Renal cortex interstitium (tissue), 11 donors: ENCODE measurements around the gene GIT2. TPM values are rescaled to one million over a fixed set of nuclear protein-coding genes. Genes with fewer than 3 reads are reported as not detected.
"Not testable (repeated sequence)": the region's sequence is repeated elsewhere in the genome, so short reads cannot be mapped to it uniquely, and the experiment has no call there.

Experiments
- DNase-seq, 11 donors: peaks; one replicate each; pipeline ENCODE4 v3.0.0-alpha.2; 2013; ENCODE audit warnings: low read depth in 9 of 11, low spot score in 4 of 11; ENCODE audit errors: extremely low read depth in 1 of 11
- polyA plus RNA-seq, 3 donors: library from polyadenylated mRNA; unstranded; fragments of 120-200 nt; gene quantifications; one replicate each; pipeline ENCODE4 v1.2.1, GENCODE V29; 2013; ENCODE audit not compliant: insufficient read length in 3 of 3

Gene GIT2
- polyA plus RNA-seq, 3 donors: 33.6 to 48.9 (median 34.4) TPM

DNA sequence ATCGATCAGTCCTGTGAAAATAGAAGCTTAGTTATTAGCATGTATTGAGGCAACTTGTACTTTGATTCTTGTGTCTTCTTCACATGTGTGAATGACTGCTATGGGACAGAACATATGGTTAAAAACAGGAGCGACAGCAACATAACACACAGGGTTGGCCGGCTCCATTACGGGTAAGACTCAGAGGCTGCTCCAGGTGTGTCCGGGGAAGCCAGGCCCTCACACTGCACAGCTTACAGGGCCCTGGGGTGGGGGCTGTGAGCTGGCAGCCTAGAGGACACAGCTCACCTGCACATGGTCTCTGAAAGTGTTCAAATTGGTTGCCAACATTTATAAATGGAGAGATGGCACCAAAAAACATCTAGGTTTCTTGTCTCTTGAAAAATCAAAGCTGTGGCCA, 65.0 kb downstream of the GIT2 start:
- DNase-seq: no peak

DNA sequence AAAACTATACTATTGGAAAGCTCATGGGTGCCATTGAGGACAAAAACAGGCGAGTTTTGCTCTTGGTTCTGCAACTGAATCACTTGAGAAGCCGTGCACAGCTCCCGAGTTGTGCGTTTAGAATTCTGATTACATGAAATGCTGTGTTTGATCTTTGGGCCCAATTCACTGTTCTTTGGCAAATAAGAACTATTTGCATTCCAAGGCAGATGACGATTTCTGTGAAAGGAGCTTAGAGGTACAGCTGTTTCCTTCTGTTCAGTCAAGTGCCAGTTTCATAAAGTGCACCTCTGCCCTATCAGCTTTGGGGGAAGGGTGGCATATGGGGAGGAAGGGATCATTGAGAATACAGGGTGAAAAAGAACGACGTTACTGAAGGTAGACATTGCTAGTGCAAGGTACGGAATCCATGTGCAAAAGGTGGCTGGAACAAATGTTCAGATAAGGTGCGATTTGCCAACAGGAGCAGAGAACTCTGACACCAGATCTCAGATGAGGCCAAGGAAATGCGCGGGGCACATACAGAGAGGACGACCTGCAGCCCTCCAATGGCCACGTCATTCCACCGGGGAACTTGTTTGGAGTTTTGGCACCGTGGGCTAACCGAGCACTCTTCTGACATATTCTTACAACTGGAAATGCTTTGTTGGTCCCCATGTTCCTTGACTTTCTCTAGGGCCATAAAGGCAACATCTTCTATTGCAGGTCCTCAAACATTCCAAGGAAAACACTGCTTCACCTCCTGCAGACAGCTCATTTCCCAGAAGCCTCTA, 66.0 kb downstream of the GIT2 start:
- DNase-seq: no peak

DNA sequence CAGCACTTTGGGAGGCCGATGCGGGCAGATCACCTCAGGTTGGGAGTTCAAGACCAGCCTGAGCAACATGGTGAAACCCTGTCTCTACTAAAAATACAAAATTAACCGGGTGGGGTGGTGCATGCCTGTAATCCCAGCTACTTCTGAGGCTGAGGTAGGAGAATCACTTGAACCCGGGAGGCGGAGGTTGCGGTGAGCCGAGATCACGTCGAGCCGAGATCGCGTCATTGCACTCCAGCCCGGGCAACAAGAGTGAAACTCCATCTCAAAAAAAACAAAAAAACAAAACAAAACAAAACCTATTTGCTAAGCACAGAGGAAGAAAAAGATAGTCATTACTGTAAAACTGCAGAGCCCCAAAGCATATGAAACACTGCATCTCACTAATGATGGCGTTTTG, 66.8 kb downstream of the GIT2 start:
- DNase-seq: not testable (repeated sequence)

DNA sequence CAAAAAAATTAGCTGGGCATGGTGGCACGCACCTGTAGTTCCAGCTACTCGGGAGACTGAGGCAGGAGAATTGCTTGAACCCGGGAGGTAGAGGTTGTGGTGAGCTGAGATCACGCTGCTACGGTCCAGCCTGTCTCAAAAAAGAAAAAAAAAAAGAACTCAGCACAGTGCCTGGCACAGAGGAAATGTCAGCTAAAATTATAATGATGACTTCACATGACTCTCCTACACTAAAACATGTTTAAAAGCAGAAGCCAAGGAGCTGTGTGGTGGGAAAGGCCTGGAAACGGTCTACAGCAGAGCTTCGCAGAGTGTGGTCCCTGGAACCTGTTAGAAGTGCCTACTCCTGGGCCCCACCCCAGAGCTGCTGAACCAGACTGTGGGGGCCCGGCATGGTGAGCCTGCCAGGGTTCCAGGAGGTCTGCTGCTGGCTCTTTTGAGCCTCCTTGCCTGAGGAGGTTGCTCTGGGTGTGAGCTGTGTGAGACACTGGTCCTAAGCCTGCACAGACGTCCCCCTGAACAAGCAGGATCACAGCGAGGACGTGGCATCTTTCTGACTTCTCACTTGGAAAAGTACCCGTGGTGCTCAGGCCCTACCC, 68.0 kb downstream of the GIT2 start:
- DNase-seq: no peak

DNA sequence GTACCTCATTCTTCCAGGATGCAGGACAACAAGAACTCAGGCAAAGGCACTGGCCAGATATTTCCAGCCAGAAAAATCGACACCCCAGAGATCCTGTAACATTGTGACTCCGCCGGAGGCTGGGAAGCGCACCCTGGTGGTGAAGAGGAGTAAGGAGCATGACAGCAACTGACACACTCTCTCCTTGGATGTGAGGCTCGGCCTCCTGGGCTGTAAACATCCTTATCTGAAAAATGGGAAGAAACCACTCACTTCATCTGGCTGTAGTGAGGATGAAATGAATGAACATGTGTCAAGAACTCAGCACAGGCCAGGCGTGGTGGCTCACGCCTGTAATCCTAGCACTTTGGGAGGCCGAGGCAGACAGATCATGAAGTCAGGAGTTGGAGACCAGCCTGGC, 68.5 kb downstream of the GIT2 start:
- DNase-seq: no peak

DNA sequence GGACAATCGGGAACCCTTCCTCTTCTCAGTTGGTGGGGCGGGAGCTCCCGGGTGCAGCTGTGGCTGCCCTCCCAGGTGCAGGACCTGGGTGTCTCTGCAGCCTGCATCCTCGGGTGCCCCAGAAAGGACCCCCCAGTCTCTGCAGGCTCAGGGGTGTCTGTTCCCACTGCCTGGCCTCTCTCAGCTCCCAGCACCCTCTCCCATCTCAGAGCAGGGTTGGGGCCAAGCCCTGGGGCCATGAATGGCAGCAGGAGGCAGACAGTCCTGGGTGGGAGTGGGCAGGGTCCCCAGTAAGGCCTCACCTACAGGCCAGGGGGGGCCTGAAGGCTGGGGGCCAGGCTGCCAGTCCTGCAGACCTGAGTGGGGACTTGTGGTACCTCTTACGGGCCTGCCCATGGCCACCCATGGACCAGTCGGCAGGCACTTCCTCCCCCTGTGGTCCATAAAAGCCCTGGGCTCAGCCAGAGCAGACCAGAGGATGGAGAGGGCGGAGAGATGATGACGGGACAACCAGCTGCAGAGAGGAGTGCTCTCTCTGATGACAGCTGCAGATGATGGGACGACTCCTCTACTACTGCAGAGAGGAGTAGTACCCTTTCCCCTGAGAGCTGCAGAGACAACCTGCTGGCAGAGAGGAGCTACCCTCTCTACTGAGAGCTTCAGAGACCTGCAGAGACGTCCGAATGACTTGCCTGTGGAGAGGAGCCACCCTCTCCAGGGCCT, 69.5 kb downstream of the GIT2 start:
- no peak for DNase-seq

DNA sequence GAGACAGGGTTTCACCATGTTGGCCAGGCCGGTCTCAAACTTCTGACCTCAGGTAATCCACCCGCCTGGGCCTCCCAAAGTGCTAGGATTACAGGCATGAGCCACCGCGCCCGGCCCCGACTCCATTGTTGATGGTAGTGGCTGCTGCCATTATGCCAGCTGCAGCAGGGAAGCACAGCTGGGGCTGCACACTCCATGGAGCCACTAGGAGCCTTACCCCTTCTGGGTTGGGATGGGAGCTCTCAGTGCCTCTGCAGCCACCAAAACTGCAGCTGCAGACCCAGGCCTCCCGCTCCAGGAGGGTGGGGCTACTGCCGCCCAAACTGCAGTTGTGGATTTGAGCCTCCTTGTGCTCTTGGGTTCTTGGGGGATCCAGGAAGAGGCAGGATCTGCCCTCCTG, 70.2 kb downstream of the GIT2 start:
- DNase-seq: no peak

DNA sequence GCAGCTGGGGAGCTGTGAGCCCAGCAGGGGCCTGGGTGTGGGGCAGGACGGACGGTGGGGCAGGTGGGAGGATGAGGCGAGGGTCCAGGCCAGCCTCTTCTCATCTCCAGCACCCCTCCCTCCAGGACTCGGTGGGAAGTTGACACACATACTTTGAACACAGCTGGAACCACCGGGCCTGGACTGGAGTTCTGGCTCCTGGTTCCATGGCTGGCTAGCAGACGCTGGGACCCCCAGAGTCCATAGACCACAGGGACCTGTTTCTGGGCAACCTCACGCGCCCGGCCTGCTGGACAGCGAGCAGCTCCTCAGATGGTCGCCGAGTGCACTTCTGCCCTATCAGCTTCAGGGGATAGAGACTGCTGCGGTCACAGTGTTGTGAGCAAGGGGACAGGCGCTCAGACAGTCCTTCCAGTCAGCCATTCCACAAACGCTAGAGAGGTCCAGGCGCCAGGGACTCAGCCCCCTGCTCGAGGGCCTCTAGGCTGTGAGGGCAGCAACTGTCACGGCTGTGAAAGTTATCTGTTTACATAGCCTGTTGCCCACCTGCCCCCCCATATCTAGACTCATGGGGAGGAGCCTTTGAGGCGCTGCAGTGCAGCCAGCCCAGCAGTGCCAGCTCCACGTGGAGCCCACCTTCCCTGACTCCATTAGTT, 70.9 kb downstream of the GIT2 start:
- DNase-seq: peak in 3 of 11 donors; percentile 31 to 56 (median 41)

DNA sequence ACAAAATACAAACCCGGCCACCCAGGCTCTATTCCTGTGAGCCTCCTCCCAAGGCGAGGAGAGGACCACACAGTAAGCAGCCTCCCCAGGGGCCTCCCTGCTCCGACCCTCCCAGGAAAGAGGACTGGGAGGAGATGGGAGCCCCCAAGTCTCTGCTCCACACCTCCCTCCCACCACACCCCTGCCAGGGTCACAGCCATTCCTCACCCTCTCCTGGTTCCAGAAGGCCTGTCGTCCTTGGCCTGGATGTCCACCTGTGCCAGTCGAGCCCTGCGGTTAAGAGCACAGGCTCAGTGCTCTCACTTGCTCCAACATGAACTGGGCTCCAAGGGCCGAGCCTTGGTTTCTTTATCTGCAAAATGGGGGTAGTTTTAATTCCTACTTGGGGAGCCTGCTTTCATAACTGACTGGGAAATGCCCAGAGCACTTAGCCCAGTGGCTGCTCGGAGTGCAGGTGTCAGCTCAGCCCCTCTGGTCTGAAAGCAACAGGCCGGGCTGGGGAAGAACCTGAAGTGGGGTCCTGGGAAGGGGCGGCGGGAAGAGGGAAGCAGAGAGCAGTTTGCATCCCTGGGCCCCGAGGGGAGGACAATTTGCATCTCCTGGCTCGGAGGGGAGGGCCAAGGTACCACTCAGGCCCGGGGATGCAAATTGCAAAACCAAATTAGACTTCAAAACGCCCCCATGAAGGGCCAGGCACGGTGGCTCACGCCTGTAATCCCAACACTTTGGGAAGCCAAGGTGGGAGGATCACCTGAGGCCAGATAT, 72.5 kb downstream of the GIT2 start:
- no peak for DNase-seq

DNA sequence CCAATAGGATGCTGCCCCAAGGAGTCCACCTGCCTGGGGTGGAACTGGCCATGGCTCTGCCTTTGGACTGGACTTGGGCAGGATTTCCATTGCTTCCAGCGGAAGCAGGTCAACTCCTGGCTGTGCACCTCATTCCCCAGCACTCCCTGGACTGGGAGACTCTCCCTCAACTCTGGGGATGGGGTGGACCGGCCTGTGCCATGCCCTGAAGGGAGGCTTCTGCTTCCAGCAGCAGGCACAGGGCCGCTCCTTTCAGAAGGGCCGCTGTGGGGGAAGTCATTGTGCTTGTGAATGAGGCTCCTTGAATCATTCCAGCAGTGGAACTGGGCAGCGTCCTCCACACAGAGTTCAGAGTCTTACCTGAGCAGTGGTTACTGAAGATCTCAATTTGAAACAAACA, 73.1 kb downstream of the GIT2 start:
- DNase-seq: no peak

DNA sequence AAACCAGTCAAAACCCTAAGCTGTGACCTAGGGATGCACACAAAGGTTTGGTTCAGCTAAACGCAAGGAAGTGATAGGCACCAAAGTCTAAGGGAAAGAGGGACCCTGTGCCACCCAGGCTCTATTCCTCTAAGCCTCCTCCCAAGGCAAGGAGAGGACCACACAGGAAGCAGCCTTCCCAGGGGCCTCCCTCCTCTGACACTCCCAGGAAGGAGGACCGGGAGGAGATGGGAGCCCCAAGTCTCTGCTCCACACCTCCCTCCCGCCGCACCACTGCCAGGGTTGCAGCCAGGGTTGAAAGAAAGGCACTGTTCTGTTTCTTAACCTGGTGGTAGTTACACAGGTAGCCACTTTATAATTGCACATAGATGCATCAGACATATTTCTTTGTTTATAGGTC, 74.2 kb downstream of the GIT2 start:
- no peak for DNase-seq

DNA sequence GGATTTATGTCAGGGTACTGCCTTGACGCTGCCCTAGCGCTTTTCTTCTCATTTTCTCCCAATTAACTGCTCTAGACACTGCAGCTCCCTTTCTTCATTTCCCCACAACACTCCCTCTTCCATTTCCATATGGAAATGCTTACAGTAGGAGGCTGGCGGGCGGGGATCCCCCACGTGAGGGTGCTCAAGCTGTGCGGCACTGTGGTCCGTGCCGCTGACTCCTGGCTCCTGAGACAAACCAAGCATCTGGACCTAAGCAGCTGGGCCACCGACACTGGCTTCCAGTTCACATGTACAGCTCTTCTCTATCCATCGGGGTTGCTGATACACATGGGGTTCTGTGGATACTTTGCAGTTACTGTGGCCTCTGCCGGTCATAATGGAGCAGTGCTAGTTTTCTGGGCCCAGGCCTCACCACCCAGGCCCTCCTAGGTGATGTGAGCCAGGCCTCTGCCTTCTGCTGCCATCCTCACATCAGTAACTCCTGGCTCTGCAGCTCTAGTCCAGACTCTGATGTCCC, 75.8 kb downstream of the GIT2 start:
- no peak for DNase-seq

DNA sequence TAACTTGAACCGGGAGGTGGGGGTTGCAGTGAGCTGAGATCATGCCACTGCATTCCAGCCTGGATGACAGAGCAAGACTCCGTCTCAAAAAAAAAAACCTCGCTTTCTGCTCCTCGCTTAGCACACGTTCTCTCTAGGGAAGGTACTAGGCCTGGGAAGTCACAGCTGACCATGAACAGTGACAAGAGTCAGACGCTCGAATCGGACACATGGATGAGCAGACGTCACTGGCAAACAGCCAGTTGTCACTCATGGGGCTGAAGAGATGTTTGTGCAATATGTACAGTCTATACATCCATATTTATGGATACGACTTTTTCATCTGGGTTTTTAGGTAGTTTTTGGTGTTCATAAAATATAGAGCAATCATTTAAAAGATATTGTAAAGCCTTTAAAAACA, 76.7 kb downstream of the GIT2 start:
- DNase-seq: no peak

DNA sequence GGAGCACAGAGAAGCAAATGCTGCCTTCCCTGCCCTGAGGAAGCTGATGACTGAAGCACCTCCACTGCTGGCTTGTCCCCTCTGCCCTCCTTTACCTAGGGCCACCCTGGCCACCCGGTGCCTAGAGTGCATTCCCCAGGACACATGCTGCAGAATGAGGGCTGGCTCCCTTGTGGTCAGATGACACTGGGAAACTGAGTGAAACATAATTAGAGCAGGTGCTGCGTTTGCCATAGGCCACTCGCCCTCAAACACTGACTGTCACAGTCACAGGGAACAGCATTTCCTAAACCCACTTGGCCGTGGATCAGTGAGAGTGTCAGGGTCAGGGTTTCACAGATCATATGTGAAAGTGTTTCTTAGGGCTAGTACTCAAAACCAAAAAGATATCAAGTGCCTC, 80.1 kb downstream of the GIT2 start:
- no peak for DNase-seq

DNA sequence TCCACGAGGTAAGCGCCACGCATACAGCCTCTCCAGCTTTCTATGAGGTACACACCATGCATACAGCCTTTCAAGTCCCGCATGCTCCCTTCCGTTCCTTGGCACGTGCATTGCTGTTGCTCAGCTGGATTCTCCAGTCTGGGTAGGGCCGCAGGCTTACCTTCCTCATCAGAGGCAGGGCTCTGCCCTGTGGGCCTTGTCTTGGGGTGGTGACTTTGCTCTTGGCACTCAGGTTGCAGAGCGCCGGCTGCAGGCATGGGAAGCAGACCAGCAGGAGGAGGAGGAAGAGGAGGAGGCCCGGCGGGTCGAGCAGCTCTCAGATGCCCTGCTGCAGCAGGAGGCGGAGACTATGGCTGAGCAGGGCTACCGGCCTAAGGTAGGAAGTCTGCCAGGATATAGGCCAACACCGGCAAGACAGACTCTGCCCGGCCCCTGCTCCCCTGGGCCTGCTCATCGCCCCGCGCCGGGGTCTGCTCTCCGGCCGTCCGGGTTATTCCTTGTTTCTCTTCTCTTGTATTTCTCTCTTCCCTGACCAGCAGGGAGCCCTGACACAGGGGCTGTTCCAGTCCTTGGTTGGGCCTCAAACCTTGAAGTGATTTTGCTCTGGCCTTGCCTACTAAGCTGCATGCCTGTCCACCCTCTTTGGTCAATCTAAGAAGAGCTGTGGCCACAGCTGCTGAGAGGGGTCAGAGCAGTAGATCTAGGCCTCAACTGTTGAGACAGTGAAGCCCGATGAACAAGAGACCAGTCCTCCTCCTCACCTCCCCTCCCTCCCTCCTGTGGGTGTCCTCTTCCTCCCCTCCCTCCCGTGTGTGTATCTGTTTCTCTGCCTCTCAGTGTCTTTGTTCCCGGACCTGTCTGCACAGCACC, 80.8 kb downstream of the GIT2 start:
- no peak for DNase-seq

DNA sequence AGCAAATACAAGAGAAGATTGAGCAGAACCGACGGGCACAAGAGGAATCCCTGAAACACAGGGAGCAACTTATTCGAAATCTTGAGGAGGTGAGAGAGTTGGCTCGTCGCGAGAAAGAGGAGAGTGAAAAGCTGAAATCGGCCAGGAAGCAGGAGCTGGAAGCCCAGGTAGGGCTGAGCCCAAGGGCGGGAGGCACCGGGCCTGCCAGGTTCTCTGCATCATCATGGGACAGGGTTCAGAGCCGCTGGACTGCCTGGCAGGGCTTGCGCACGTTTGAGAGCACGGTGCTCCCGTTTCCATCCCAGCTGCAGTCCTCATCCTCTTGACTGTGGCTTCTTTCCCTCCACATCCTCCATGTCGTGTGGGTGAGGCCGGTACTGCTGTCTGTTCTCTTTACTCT, 81.7 kb downstream of the GIT2 start:
- no peak for DNase-seq

DNA sequence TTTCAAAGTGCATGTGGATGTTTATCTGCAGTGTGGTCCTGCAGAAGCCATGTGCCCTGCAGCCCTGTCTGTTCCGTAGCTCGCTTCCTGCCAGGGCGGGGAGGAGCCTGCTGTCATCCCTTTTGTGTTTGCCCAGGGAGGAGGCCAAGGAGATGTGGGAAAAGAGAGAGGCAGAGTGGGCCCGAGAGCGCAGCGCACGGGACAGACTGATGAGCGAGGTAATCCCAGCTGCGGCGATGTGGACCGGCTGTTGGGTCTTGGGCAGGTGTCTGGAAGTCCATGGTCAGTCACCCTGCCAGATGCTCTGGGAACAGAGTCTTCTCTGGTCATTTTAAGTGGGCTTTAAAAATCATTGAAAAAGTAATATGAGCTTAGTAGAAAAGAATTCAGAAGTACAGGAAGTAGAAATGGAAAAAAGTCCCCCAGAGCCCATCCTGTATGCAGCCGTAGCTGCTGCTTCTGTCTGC, 83.3 kb downstream of the GIT2 start:
- no peak for DNase-seq

DNA sequence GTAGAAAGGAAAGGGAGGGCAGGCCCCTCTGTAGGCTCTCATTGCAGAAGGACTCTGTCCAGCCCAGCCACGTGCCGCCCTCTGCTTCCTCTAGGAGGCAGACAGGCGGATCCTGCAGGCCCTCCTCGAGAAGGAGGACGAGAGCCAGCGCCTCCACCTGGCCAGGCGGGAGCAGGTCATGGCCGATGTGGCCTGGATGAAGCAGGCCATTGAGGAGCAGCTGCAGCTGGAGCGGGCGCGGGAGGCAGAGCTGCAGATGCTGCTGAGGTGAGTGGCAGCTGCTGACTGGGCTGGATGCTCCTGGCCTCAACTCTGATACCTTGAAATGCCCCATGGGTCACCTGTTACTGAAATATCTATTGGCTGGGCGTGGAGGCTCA, 85.2 kb downstream of the GIT2 start:
- DNase-seq: no peak
